Activated CD4-positive, alpha-beta T cell treated with anti-CD3 and anti-CD28 coated beads, Interleukin-2, Interleukin-6, amounts not matched to agents 100 ng/mL and 50 ng/mL, durations not matched to agents 16 hours and 8 hours (primary cell): ENCODE measurements around the gene MAPRE2.
"Not testable (repeated sequence)": the region's sequence is repeated elsewhere in the genome, so short reads cannot be mapped to it uniquely, and the experiment has no call there.

Source experiments
- DNase-seq: peaks from one replicate; pipeline ENCODE4 v3.0.0-alpha.2; 2020

The MAPRE2 gene

GRCh38 chr18:35157181-35157580 lies 116.0 kb downstream of the MAPRE2 start:
- no peak for DNase-seq

GRCh38 chr18:35158728-35159450 lies 117.7 kb downstream of the MAPRE2 start:
- DNase-seq, result peak; percentile 51

- DNase-seq, result peak; percentile 66
These were observed 118.6 kb downstream of the MAPRE2 start for GRCh38 chr18:35159782-35160181.

GRCh38 chr18:35161485-35161884 lies 120.3 kb downstream of the MAPRE2 start:
- DNase-seq, result no peak

GRCh38 chr18:35161934-35162333 lies 120.7 kb downstream of the MAPRE2 start:
- DNase-seq, result no peak

- DNase-seq, result no peak
These were observed 121.9 kb downstream of the MAPRE2 start for GRCh38 chr18:35163014-35163539.

GRCh38 chr18:35163721-35164120 lies 122.5 kb downstream of the MAPRE2 start:
- no peak for DNase-seq

GRCh38 chr18:35164133-35164532 lies 122.9 kb downstream of the MAPRE2 start:
- no peak for DNase-seq

- no peak for DNase-seq
These were observed 126.1 kb downstream of the MAPRE2 start for GRCh38 chr18:35167332-35167731.

GRCh38 chr18:35167857-35168256 lies 126.6 kb downstream of the MAPRE2 start:
- DNase-seq, result no peak

GRCh38 chr18:35170323-35170722 lies 129.1 kb downstream of the MAPRE2 start:
- not testable (repeated sequence) for DNase-seq

- DNase-seq, result no peak
These were observed 130.2 kb downstream of the MAPRE2 start for GRCh38 chr18:35171315-35171987.

- DNase-seq, result no peak
These were observed 130.8 kb downstream of the MAPRE2 start for GRCh38 chr18:35172009-35172408.

GRCh38 chr18:35172451-35173035 lies 131.3 kb downstream of the MAPRE2 start:
- DNase-seq, result no peak

- DNase-seq, result no peak
These were observed 133.0 kb downstream of the MAPRE2 start for GRCh38 chr18:35174093-35174731.

- no peak for DNase-seq
These were observed 133.5 kb downstream of the MAPRE2 start for GRCh38 chr18:35174745-35175144.

- DNase-seq, result no peak
These were observed 135.7 kb downstream of the MAPRE2 start for GRCh38 chr18:35176925-35177324.

GRCh38 chr18:35178260-35178659 lies 137.0 kb downstream of the MAPRE2 start:
- peak; percentile 56 for DNase-seq

GRCh38 chr18:35179906-35180305 lies 138.7 kb downstream of the MAPRE2 start:
- no peak for DNase-seq

- no peak for DNase-seq
These were observed 139.2 kb downstream of the MAPRE2 start for GRCh38 chr18:35180455-35180854.

- no peak for DNase-seq
These were observed 140.9 kb downstream of the MAPRE2 start for GRCh38 chr18:35182151-35182550.

- DNase-seq, result no peak
These were observed 142.7 kb downstream of the MAPRE2 start for GRCh38 chr18:35183886-35184285.

- no peak for DNase-seq
These were observed 144.6 kb downstream of the MAPRE2 start for GRCh38 chr18:35185771-35186170.
